ENCODE data around the gene KAZN. TPM values are rescaled to one million over a fixed set of nuclear protein-coding genes. Genes with fewer than 3 reads are reported as not detected.

The KAZN gene
- total RNA-seq, 1 donor from 2014 or later = 2.8 TPM

- Histone ChIP-seq H3K36me3 (ENCODE audit: control insufficient read depth, insufficient read depth, low read length) (no peaks in the 10 kb centered on the region), H3K4me3 (ENCODE audit: low read depth, low read length) (no peak overlapping the region), H3K27me3 (ENCODE audit: control insufficient read depth, insufficient read depth, low read length) (no peaks in the 10 kb centered on the region)
- DNase-seq (ENCODE audit: low read depth) = no peak
- no peak for TF ChIP-seq CTCF (IDR thresholded peaks at IDR 0.05; ENCODE audit: insufficient read depth, low read length, poor library complexity, severe bottlenecking)
These were observed 8.8 kb downstream of the KAZN start for GRCh38 chr1:14607295-14607694.

GRCh38 chr1:14608308-14608707 is 9.8 kb downstream of the KAZN start:
- Histone ChIP-seq H3K36me3 (ENCODE audit: control insufficient read depth, insufficient read depth, low read length) (no peaks in the 10 kb centered on the region), H3K27me3 (ENCODE audit: control insufficient read depth, insufficient read depth, low read length) (no peaks in the 10 kb centered on the region), H3K4me3 (ENCODE audit: low read depth, low read length) (no peak overlapping the region)
- peak; percentile 10 for TF ChIP-seq CTCF (IDR thresholded peaks at IDR 0.05; ENCODE audit: insufficient read depth, low read length, poor library complexity, severe bottlenecking)
- no peak for DNase-seq (ENCODE audit: low read depth)

GRCh38 chr1:14610761-14611160 is 12.3 kb downstream of the KAZN start:
- no peak for TF ChIP-seq CTCF (IDR thresholded peaks at IDR 0.05; ENCODE audit: insufficient read depth, low read length, poor library complexity, severe bottlenecking)
- no peak for DNase-seq (ENCODE audit: low read depth)
- no peaks in the 10 kb centered on the region for H3K36me3 ChIP-seq (ENCODE audit: control insufficient read depth, insufficient read depth, low read length)
- H3K4me3 ChIP-seq (ENCODE audit: low read depth, low read length) = no peak overlapping the region
- H3K27me3 ChIP-seq (ENCODE audit: control insufficient read depth, insufficient read depth, low read length) = no peaks in the 10 kb centered on the region

GRCh38 chr1:14611792-14612191 is 13.3 kb downstream of the KAZN start:
- Histone ChIP-seq H3K36me3 (ENCODE audit: control insufficient read depth, insufficient read depth, low read length) (no peaks in the 10 kb centered on the region), H3K27me3 (ENCODE audit: control insufficient read depth, insufficient read depth, low read length) (no peaks in the 10 kb centered on the region), H3K4me3 (ENCODE audit: low read depth, low read length) (no peak overlapping the region)
- TF ChIP-seq CTCF (IDR thresholded peaks at IDR 0.05; ENCODE audit: insufficient read depth, low read length, poor library complexity, severe bottlenecking) = no peak
- no peak for DNase-seq (ENCODE audit: low read depth)

GRCh38 chr1:14612256-14612655 is 13.8 kb downstream of the KAZN start:
- H3K36me3 ChIP-seq (ENCODE audit: control insufficient read depth, insufficient read depth, low read length) = no peaks in the 10 kb centered on the region
- H3K27me3 ChIP-seq (ENCODE audit: control insufficient read depth, insufficient read depth, low read length) = no peaks in the 10 kb centered on the region
- no peak for DNase-seq (ENCODE audit: low read depth)
- no peak for TF ChIP-seq CTCF (IDR thresholded peaks at IDR 0.05; ENCODE audit: insufficient read depth, low read length, poor library complexity, severe bottlenecking)
- no peak overlapping the region for H3K4me3 ChIP-seq (ENCODE audit: low read depth, low read length)

GRCh38 chr1:14613926-14614325 is 15.4 kb downstream of the KAZN start:
- Histone ChIP-seq H3K4me3 (ENCODE audit: low read depth, low read length) (no peak overlapping the region), H3K27me3 (ENCODE audit: control insufficient read depth, insufficient read depth, low read length) (no peaks in the 10 kb centered on the region), H3K36me3 (ENCODE audit: control insufficient read depth, insufficient read depth, low read length) (no peaks in the 10 kb centered on the region)
- TF ChIP-seq CTCF (IDR thresholded peaks at IDR 0.05; ENCODE audit: insufficient read depth, low read length, poor library complexity, severe bottlenecking) = no peak
- no peak for DNase-seq (ENCODE audit: low read depth)

All from kidney epithelial cell (primary cell).